Effector CD8-positive, alpha-beta T cell (primary cell): ENCODE measurements around the gene ELK4.

ENCODE experiments used
- DNase-seq: peaks from one replicate; lab custom pipeline; 2025; lab: John Stamatoyannopoulos, UW

The ELK4 gene

DNA sequence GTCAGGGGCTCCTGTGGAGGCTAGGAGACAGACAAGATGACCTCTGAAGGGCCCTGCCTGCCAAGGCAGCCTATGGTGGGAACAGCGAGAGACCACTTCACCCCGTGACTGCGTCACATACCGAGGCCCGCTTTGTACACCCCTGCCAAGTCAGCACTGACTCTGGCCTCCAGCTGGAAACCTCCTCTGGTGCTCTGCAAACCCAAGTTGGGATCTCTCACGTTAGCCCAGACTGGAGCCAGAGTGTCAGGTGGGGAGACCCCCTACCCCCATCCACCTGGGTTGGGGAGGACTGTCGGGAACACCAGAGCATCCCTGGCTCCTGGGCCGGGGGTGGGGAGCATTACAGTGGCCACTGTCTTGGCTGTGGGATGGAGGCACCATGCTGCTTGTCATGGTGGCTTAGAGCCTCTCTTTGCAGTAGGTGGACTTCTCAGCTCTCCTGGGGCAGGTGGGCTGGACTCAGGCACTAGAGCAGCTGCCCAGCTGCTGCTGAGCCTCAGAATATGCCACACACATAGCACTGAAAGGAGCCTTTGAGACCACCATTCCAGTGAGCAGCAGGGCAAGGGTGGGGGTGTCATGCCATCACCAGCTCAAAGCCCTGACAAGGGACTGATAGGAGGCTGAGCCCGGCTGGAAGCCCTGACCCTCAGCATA, 50.4 kb downstream of the ELK4 start:
- no peak for DNase-seq

GRCh38 chr1:205580923-205581180, 51.0 kb downstream of the ELK4 start:
- DNase-seq, result no peak

DNA sequence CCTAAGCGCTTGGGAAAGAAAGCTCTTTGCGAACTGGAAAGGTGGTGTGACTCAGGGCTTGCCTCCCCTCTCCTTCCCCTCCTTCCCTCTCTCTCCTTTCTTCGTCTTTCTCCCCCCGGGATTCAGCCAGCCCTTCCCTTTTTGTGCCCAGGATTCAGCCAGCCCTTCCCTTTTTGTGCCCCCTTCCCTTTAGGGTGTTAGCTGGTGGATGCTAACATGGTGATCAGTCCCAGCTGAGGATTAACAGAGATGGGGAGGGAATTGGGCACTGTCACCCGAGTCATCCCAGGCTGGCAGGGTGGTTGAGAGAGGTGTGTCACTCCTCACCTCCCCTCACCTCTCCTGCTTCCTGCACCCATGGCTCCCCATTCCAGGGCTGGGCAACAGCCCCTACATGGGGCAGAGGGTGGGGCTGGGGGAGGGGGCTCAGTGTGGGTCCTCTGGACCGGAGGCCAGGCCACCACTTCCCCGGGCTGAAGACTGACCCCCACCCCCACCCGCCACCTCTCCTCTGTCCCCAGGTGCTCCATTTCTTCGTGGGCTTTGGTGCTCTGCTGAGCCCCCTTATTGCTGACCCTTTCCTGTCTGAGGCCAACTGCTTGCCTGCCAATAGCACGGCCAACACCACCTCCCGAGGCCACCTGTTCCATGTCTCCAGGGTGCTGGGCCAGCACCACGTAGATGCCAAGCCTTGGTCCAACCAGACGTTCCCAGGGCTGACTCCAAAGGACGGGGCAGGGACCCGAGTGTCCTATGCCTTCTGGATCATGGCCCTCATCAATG, 51.5 kb downstream of the ELK4 start:
- DNase-seq, result no peak

DNA sequence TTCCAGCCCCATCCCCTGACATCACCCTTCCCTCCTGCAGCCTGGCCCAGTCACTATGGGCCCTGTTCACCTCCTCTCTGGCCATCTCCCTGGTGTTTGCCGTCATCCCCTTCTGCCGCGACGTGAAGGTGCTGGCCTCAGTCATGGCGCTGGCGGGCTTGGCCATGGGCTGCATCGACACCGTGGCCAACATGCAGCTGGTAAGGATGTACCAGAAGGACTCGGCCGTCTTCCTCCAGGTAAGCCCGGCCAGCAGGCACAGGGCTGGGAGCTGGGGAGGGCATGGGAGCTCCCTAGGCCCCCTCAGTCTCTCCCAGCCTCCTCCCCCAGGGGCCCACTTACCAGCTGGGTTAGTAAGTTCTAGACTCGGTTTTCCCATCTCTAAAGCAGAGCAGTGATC, 52.1 kb downstream of the ELK4 start:
- DNase-seq, result no peak

DNA sequence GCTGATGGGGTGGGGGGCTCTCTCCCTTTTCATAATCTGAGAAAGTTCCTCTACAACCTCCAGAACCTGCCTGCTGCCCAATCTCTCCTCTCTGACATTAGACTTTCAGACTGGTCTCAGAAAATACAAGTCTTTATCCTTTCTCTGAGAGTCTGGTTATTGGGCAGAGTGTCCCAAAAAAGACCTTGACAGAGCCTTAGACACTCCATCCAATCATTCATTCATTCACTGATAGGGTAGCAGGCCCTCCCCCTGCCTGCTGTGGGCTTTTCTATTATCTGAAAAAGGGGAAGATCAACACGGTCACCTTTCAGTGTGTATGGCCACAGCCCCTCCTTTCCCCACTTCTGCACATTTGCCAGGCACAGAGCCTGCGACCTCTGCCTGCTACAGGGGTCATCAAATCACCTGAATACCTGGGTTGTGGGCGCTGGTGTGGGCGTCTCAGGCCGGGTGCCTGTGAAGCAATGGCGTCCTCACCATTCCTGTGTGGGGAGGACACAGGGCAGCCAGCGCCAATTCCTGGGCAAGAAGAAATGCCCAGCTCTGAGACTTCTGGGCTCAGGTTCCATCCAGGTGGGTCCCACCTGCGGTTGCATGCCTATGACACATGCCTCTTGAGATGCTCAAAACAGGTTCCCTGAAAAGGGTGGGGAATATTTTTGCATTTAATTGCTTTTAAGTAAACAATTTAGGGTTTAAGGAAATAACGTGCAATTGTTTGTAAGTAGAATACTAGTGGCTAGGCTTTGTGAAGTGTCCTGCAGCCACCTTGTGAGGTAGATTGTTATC, 52.8 kb downstream of the ELK4 start:
- DNase-seq, result no peak

GRCh38 chr1:205577874-205578658, 53.7 kb downstream of the ELK4 start:
- no peak for DNase-seq

DNA sequence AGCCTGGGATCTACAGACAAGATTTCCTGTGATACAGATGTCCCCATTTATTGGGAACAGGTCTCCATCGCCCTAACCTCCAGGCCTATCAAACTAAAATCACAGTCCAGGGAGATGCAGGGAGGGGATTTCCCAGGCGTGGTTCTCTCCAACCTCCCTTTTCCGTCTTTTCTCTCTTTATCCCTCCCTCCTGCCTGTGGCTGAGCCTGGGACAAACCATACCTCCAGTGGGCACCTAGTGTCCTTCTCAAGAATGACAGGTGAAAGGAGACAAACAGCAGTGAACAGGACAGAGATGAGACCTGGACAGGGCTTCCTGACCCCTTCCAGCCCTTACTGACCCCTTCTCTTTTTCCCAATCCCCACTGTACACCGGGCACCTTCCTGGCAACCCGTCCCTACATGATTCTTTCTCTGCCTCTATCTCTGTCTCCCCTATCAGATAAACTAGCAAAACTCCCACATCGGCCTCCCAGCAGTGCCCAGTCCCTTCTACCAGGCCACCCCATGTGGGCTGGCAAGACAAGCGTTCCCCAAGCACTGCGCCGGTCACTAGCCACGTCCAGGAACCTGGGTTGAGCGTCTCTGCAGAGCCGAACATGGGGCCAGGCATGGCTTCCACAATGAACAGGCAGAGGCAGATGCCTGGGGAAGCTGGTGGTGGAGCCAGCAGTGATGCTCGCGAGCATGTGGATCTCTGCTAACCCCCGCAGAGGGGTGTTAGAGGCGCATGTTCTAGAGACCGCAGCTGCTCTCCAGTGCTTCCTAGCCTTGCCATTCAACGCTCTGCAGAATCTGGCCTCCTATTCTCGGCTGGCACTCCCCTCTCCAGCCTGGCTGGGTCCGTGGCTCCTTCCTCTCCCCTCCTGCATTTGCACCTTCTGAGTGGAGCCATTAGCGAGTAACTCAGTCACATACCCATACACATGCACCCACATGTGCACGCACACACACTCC, 54.7 kb downstream of the ELK4 start:
- no peak for DNase-seq

DNA sequence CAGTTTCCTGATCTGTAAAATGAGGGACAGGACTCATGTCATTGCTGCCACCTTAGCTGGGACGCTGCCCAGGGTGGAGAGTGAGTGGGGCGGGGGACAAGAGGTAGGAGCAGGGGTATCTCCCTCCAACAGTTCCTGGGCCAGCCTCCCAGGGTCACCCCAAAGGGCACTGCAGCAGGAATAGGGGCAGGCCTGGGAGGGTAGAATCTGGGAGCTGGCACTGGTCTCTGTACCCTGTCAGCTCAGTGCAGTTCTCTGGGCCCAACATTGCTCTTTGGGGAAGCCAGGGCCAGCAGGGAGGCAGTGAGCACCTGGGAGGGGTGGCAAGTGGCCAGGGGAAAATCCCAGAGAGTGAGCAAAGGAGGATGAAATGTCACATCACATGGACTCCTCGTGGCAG, 55.8 kb downstream of the ELK4 start:
- DNase-seq, result no peak

- no peak for DNase-seq
These were observed 56.4 kb downstream of the ELK4 start for GRCh38 chr1:205575294-205575885.

- no peak for DNase-seq
These were observed 59.4 kb downstream of the ELK4 start for GRCh38 chr1:205572421-205572820.

DNA sequence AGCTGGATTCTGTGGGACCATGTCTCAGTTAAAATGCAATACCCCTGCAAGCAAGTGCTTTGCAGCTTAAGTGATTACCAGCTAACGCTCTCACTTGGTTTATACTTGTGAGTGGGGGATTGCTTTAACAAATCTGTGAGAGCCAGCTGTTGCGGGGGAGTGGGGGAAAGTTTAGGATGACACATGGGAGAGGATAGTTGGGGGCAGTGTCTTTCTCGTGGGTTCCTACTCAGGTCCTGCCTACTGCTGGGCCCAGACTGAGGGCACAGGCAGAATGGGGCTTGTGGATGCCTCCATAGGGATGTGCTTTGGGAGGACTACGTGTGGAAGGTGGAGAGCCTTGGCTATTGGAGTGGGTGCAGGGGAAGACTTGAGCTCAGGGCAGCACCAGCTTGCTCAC, 60.1 kb downstream of the ELK4 start:
- no peak for DNase-seq

GRCh38 chr1:205570796-205571537, 60.8 kb downstream of the ELK4 start:
- DNase-seq, result no peak

DNA sequence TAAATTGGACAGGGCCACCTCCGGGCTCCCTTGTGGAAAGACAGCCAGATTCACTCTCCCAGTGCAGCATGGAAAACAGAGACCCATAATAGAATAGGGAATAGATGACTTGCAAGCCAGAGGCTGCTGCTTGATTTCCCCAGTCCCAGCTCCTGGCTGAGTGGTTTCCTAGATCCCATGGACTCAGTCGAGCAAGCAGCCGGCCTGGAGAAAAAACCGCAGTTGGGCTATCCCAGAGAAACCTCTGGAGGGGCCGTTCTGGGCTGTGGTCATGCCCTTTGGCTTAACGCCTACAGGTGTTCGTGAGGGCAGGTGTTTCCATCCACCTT, 61.7 kb downstream of the ELK4 start:
- DNase-seq, result no peak

GRCh38 chr1:205569411-205570172, 62.2 kb downstream of the ELK4 start:
- DNase-seq, result no peak

DNA sequence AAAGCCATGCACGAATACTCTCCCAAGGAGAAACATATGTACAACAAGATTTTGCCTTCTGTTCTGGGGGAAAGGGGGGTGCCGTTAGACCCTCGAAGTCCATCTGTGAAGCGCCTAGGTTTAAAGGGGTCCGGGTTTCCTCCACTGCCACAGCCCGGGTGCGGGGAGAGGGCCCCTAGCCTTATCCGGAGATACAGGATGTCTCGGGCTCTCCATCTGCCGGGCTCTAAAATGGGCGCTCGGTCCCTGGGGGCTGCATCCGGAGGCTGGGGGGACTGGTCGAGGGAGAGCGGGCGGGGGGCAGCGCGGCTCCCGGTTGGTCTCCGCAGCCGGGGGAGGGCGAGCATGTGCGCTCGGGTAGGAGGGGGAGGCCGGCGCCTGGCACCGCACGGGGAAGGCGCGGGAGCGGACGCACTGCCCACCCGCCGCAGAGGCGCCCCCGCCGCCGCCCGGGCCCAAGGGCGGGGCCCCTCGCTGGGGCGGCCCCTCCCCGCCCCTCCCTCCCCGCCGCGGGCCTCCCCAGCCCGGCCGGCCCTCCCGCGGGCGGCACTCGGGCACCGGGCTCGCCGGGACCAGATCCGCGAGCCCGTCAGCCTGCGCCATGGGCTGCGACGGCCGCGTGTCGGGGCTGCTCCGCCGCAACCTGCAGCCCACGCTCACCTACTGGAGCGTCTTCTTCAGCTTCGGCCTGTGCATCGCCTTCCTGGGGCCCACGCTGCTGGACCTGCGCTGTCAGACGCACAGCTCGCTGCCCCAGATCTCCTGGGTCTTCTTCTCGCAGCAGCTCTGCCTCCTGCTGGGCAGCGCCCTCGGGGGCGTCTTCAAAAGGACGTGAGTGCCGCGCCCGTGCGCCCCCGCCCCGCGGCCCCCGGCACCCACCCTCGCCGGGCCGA, 63.1 kb downstream of the ELK4 start:
- no peak for DNase-seq

DNA sequence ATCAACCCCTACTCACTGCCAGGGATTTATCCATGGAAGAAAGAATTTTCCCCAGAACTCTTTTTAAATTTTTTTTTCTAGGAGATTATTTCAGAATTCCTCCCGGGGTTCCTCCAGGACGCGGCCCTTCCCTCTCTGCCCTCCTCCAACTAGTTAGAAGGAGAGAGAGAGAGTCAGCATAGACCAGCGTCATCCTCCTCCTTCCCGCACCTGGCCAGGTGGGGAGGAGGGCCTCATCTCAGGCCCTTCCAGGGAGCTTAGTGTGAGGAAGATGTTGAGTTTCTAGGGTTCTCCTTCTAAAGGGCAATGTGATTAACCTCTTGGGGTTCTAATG, 63.7 kb downstream of the ELK4 start:
- DNase-seq, result no peak

- DNase-seq, result no peak
These were observed 64.1 kb downstream of the ELK4 start for GRCh38 chr1:205567716-205568115.

DNA sequence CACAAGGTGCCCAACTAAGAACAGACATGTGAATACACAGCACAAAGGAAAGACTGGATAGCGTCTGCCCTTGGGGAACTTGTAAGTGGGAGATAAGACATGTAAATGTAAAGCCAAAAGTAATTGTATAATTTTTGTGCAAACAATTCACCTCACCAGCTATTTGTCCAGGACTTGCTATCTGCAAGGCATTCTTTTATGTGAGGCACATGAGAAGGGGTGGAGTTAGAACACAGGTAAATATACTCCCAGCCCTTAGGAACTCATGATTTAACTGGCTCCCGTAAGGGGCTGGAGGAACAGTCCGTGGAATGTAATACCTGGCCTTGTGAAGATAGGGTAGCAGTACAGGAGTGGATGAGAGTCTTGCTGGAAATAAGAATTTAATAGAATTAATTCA, 66.0 kb downstream of the ELK4 start:
- no peak for DNase-seq
